Hepatocyte (in vitro differentiated cells): Measurements from ENCODE around the gene KASH5.

ENCODE experiments used
- EZH2 ChIP-seq: fragments of 200-600 bp; sonication (generic); IDR thresholded peaks from 2 replicates; pipeline ENCODE4 v1.6.1; 2016; ENCODE audit warnings: antibody characterized with exemption, mild to moderate bottlenecking, borderline replicate concordance
- EZH2phosphoT487 ChIP-seq: fragments of 200-600 bp; sonication (generic); IDR thresholded peaks from one replicate; pipeline ENCODE4 v1.6.1; 2018; ENCODE audit warnings: antibody characterized with exemption, mild to moderate bottlenecking, low read depth, moderate library complexity; ENCODE audit not compliant: unreplicated experiment, severe bottlenecking
- TF ChIP-seq, protein P1 (sequence below): fragments of 200-600 bp; sonication (generic); IDR thresholded peaks from 2 replicates; pipeline ENCODE4 v1.5.1; 2016; ENCODE audit warnings: antibody characterized with exemption, mild to moderate bottlenecking; ENCODE audit not compliant: poor library complexity

DNA sequence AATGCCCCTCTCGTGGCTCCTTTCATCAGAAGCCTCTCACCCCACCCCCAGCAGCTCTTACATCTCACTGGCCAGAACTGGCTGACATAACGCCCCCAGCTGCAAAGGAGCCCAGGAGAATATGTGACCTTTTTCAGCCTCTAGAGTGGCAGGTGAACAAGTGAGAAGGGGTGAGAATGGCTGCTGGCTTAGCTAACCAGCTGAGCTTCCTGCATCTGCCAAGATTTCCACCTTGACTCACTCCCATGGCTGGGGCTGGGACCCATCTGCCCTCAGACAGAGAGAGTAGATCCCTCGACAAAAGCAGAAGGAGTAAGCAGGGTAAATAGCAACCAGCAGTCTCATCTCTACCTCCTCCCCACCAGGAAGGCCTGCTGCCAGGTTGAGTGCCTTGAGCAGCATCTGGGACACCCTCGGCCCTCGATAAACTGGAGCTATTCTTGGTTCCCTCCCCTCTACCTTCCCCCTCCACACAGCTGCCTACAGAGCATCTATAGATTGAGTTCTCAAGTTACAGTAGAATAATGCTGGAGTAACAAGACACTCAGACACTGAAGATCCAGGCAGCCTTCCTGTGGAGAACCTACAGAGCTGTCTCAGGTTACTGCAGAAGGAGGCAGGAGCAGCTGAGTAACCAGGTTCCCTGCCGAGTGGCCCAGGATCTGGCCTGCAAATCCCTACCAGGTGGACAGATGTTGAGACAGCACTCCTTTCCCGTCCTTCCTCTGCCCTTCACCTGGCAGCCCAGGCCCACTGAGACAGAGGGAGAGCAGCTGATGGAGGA, 15.5 kb downstream of the KASH5 start:
- TF ChIP-seq EZH2 (no peak), EZH2phosphoT487 (no peak)
- TF ChIP-seq, protein P1, sequence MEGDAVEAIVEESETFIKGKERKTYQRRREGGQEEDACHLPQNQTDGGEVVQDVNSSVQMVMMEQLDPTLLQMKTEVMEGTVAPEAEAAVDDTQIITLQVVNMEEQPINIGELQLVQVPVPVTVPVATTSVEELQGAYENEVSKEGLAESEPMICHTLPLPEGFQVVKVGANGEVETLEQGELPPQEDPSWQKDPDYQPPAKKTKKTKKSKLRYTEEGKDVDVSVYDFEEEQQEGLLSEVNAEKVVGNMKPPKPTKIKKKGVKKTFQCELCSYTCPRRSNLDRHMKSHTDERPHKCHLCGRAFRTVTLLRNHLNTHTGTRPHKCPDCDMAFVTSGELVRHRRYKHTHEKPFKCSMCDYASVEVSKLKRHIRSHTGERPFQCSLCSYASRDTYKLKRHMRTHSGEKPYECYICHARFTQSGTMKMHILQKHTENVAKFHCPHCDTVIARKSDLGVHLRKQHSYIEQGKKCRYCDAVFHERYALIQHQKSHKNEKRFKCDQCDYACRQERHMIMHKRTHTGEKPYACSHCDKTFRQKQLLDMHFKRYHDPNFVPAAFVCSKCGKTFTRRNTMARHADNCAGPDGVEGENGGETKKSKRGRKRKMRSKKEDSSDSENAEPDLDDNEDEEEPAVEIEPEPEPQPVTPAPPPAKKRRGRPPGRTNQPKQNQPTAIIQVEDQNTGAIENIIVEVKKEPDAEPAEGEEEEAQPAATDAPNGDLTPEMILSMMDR = no peak
